Head of caudate nucleus (tissue), 42 donors: ENCODE results near the gene TFR2.
"Not testable (repeated sequence)": the region's sequence is repeated elsewhere in the genome, so short reads cannot be mapped to it uniquely, and the experiment has no call there.

Source experiments
- DNase-seq, 42 donors: peaks; one replicate each; pipeline versions ENCODE4 v3.0.0 to v3.0.0-alpha.2; 2020 to 2021; ENCODE audit warnings: mixed read lengths in 7 of 42
- intact Hi-C: fragments of 100-400 bp; cut with DNase I; formaldehyde crosslinking; loops from one replicate; pipeline ENCODE4 v1.15.0; 2022

TFR2 gene

DNA sequence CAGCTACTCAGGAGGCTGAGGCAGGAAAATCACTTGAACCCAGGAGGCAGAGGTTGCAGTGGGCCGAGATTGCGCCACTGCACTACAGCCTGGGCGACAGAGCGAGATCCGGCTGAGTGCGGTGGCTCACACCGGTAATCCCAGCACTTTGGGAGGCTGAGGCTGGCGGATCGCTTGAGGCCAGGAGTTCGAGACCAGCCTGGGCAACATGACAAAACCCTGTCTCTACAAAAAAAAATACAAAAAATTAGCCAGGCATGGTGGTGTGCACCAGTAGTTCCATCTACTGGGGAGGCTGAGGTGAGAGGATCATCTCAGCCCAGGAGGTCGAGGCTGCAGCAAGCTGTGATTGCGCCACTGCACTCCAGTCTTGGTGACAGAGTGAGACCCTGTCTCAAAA lies 27.8 kb upstream of the TFR2 start:
- intact Hi-C loops, DNase-seq: not testable (repeated sequence)

DNA sequence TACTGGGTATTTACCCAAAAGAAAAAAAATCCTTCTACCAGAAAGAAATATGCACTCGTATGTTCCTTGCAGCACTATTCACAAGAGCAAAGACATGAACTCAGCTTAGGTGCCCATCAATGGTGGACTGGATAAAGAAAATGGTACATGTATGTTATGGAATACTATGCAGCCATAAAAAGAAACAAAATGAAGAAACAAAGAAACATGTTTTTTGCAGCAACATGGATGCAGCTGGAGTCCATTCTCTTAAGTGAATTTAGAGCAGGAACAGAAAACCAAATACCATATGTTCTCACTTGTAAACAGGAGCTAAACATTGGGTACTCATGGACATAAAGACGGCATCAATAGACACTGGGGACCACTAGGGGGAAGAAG lies 26.7 kb upstream of the TFR2 start:
- intact Hi-C loops: no loop called here
- DNase-seq: no peak

DNA sequence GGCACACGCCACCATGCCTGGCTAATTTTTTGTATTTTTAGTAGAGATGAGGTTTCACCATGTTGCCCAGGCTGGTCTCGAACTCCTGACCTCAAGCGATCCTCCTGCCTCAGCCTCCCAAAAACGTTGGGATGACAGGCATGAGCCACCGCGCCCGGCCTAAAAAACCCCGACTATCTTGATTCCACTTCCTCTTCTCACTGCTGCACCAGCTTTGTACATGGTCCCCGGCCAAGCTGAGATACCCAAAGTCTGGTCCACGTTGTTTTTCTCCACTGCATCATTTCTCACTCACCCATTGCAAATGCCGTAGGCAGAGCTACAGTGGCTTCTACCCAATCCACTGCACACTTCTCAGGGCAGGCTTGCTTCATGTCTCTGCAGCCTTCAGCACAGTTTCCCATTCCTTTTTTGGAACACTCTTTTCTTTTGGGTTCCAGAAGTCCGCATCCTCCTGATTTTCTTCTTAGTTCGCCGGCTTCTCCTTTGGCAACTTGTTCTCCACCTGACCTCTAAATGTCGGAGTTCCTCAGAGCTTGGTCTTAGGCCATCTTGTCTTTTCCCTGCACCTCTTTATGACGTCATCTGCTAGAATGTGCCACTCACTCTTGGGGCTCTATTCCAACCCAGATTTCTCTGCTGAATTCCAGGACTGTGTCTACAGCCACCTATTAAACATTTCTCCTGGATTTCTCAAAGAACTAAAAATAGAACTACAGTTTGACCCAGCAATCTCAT lies 26.1 kb upstream of the TFR2 start:
- intact Hi-C loops: no loop called here
- DNase-seq: no peak

DNA sequence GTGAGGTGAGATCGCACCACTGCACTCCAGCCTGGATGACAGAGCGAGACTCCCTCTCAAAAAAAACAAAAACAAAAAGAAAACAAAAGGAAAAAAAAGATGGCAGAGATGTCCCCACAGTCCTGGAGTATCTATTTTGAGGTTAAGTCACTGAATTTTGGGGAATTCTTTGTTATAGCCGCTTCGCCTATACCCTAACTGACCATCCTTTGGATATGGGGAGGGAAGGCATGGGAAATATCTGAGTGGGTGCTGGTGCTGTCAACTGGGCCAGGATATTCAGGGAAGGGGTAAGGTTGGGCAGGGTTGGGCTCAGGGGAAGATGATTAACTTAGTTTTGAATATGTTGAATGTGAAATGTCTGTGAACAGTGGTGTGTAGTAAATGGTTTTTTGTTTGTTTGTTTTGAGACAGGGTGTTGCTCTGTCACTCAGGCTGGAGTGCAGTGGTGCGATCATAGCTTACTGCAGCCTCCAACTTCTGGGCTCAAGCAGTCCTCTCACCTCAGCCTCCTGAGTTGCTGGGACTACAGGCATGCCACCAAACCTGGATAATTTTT lies 23.9 kb upstream of the TFR2 start:
- intact Hi-C loops: no loop called here
- DNase-seq: no peak

DNA sequence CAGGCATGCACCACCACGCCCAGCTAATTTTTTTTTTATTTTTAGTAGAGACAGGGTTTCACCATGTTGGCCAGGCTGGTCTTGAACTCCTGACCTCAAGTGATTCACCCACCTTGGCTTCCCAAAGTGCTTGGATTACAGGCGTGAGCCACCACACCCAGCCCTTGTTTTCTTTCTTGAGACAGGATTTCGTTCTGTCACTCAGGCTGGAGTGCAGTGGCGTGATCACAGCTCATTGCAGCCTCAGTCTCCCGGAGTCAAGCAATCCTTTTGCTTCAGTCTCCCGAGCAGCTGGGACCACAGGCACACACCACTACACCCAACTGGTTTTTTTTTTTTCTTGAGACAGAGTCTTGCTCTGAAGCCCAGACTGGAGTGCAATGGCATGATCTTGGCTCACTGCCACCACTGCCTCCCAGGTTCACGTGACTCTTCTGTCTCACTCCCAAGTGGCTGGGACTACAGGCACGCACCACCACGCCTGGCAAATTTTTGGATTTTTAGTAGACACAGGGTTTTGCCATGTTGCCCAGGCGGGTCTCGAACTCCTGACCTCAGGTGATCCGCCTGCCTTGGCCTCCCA lies 20.9 kb upstream of the TFR2 start:
- intact Hi-C loops, DNase-seq: not testable (repeated sequence)

DNA sequence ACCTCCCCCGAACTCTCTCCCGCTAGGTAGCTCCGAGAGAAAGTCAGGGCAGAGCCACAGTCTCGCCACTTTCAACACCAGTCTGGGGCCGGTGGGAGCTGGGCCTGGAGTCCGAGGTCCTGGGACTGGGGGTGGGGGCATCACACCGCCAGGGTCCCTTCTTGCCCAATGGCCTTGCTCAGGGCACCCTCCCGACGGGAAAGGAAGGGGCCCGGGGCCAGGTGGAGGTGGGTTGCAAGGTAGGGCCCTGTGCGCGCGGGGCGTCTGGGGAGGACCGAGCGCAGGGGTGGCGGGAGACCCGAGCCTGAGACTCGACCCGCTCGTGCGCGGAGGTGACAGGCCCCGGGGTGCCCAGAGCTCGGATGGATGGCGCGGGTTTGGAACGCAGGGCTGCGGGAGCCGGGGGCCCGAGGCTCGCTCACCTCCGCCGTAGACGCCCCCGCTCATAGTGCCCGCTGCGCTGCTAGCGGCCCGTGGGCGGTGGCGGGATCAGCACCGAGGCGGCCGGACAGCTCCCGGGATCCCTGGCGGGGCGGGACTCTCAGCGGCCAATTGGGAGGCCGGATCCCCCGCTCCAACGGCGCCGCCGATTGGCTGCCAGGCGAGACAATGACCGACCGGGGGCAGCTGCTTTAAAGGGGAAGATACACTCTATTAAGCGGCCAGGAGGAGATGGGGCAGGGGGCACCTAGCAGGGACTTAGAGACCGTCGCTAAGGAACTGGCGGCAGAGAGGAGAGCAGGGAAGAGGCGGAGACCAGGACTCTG lies 14.7 kb upstream of the TFR2 start, which contains the start of gene ACTL6B:
Gene ACTL6B (minus strand): TSS at position 541 of the 767 bp plus-strand sequence. CDS start 94 bp downstream, at position 447.
- intact Hi-C loops: no loop called here
- DNase-seq: peak; percentile 60 to 93 (median 84)

DNA sequence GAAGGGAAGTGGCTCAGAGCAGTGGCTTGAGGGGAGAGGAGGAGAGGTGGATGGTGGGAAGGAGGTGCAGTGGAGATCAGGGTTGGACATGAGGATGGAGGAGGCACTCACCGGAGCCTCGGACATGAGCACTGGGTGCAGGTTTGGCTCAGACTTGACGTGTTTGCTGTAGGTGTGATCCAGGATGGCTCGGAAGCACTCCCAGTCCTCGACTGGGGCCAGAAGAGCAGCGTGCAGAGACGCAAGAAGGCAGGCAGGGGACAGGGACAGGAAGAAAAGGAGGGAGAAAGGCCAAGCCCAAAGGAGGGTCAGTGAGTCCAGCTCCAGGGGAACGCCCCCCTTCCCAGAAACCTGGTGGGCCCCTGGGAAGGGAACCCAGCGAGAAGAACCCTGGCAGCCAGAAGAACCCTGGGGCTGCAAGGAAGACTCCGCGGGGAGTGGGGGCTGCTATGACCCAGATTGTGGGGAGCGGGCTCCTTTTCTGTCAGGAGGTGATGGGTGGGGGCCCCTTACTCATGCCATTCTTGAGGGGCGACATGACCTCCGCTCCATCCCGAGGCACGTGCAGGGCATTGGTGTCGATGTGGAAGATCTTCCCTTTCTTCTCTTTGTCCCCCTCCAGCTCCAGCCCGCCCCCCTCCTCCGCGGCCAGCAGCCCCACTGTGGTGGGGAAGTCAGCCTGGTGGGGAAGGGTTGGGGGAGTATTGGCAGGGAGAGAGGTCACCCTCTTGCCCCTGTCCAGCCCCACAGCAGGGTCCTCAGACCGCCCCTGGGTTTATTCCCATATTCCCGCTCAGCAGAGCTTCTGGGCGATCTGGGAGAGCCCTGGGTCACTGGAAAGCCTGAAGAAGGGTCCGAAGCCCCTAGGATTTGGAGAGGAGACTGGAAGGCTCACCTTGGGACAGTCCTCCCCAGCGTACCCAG lies 13.8 kb upstream of the TFR2 start:
- intact Hi-C loops: no loop called here
- DNase-seq: no peak

DNA sequence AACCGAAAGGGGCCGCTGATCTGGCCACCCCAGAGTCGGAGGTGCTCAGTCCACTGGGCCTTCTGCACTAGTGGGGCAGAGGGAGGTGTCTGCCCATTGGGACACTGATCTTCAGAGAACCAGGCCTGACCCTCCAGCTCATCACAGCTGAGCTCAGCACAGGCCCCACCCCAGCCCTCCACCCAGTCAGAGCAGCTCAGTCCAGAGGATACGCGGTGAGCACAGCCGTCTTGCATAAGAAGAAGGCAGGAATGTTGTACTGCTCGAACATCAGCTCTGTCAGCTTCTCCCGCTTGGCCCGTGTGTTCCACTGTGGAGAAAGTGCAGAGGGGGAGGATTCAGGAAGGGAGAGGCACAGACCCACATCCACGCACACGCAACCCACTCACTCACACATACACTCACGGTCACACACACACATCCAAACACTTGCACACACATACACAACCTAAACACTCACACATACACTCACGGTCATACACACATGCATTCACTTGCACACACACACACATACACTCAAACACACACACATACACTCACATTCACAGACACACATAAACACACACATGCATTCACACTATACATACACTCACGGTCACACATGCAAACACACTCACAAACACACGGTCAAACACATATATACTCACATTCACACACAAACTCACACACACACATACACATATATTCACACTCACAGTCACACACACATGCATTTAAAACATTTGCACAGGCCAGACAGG lies 8.6 kb upstream of the TFR2 start:
- intact Hi-C loops: no loop called here
- no peak for DNase-seq

DNA sequence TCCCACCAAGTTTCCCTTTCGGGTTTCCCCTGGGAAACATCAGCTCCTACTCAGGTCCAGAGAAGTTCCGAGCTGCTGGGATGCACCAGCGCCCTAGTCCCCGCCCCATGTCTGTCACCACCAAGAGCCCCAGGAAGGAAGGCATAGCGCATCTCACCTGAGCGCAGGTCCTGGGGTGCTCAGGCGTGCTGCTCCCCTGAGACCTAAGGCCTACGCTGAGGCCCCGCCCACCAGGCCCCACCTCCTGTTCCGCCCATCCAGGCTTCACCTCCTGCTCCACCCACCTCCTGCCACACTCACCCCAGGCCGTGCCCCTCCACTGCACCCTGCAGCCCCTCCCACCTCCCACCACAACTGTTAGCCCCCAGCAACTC lies 1.2 kb upstream of the TFR2 start:
- peak in 8 of 42 donors; percentile 9 to 40 (median 26) for DNase-seq
- intact Hi-C loops: no loop called here

DNA sequence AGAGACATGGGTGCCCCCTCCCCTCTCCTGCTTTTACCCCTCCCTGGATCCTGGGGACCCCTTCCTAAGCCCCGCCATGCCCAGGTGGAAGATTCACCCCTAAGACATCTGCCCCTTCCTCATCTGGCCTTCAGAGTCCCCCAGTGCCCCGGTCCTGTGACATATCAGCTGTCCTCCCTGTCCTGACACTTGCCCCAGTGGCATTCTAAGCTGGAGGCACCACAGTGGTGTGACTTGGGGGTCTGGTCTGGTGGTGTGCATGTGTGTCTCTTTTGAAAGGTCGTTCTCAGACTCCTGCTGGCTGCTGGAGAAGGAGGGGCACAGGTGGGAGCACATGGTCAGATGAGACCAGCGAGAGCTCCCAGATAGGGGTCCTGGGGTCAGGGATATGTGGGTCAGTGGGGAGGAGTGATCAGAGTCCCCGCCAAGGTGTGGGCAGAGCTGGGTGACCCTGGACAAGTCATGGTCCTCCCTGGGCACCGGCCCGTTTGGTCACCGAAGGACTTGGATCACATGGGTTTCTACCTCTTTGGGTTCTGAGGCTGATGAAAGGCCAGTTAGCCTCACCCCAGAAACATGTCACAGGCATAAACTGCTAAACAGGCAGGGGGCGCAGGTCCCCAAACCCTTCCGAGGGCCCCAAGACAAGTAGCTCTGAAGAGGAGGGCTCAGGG lies 645 bp upstream of the TFR2 start:
- no peak for DNase-seq
- intact Hi-C loops: no loop called here

DNA sequence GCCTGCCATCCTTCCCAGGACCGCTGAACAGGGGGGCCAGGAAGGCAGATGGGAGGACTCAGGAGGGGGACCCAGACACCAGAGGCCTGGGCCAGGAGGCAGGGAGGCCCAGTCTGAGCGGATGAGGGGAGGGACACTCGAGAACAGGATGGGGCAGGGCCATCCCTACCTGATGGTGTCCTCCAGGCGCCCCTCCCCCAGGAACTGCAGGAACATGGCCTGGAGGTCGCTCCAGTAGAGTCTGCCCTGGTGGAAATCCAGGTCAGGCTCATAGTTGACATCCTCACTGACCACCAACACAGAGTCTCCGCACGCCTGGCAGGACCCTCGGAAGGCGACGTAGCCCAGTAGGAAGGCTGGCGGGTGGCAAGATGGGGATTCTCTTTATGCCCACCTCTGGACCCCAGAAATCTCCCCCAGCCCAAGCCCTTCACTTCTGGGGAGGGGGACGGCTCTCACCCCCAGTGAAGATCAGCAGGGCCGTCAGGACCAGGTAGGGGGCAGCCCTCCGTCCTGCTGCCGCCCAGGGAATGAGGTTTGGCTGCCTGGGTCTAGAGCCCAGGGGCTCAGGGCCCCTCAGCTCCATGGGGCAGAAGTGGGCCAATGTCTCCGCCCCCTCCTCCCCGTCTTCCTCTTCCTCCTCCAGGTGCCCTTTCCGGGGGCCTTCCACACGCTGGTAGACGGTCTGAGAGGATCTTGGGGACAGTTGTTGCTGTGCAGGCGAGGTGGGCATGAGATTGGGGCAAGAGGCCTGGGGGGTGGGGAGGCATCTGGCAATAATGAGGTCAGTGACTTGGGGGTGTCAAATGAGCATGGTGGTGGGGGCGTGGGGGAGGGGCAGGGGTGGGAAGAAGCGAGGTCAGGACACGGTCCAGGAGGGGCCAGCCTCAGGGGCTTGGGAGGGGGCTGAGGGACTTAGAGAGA lies 573 bp downstream of the TFR2 start:
- DNase-seq: no peak
- intact Hi-C loops: no loop called here

DNA sequence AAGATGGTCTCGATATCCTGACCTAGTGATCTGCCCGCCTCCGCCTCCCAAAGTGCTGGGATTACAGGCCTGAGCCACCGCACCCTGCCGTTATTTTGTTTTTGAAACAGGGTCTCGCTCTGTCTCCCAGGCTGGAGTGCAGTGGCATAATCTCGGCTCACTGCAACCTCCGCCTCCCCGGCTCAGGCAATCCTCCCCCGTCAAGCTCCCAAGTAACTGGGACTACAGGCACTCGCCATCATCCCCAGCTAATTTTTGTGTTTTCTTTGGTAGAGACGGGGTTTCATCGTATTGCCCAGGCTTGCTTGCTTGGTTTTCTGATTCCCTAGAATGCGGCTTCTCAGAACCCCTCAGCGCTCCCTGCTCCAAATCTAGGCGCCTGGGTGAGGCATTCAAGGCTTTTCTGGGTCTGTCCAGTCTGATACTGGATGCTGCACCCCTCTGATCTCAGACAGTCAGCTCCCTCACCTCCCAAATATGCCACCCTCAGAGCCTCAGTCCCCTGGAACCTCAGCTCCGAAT lies 1.3 kb downstream of the TFR2 start:
- intact Hi-C loops: no loop called here
- peak in 2 of 42 donors; percentile 21 to 27 for DNase-seq

DNA sequence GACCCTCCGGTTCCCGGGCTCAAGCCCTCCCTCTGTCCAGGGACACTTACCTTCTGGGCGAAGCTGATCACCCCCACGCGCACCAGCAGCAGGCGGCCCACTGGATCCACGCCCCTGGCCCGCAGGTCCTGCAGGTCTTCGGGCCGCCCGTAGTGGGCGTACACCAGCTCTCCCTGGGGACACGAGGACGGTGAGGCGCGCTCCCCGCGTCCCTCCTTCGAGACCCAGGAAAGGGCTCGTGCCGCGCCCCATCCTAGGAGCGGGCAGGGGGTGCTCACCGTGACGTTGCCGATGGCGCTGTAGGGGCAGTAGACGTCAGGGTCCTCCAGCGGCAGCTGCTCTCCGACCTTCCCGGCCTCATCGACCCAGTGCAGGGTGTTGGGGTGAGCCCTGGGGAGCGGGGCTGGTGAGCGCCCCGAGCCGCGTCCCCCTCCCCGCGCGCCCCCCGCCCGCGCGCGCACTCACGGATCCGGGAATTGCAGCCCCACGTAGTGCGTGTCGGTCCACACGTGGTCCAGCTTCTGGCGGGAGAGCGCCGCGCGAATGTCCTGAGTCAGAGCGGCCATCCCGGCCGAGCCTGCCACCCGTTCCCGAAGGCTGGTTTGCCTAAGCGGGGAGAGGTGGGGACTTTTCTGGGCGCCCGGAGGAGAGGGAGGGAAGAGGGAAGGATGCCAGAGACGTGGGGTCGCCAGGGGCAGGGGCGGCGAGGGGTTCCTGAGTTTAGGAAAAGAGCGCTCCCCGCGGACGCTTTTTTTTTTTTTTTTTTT lies 8.2 kb downstream of the TFR2 start:
- intact Hi-C loops: no loop called here
- peak in 27 of 42 donors; percentile 18 to 61 (median 39) for DNase-seq

DNA sequence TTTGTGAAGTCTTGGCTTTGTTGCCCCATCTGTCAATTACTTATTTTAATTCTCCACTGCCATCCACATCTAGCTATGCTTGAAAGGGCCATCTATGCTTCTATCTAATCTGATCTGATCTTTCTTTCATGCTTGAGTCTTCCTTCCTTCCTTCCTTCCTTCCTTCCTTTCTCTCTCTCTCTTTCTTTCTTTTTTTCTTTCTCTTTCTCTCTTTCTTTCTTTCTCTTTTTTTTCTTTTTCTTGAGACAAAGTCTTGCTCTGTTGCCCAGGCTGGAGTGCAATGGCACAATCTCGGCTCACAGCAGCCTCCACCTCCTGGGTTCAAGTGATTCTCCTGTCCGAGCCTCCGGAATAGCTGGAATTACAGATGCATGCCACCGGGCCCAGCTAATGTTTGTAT lies 11.3 kb downstream of the TFR2 start:
- intact Hi-C loops: no loop called here
- DNase-seq: no peak

DNA sequence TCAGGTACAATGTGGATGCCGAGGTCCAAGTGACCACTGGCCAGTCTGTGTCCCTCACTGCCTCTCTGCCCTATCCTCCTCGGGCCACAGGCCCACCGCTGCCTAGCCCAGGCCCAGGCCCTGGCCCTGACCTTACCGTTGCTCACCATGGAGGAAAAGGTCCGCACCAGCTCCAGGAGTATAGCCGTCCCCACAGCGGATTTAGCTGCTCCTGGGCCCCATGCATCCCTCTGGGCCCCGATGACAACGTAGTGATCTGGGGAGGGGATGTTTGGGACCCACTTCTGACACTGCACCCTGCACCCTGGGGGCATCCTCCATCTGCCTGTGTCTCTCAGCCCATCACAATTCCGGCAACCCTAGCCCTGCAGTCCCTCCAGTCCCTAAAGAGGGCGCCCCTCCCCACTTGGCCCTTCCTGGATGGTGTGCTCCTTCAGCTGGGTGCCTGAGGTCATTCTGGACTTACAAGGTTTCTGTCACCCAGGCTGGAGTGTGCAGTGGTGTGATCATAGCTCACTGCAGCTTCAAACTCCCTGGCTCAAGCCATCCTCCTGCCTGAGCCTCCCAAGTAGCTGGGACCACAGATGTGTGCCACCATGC lies 12.1 kb downstream of the TFR2 start:
- intact Hi-C loops: no loop called here

More for the DNA sequence above, 12.1 kb downstream of the TFR2 start:
- DNase-seq: peak in 1 of 42 donors; percentile 33
